Measurements from ENCODE around the gene LIN9. TPM values are rescaled to one million over a fixed set of nuclear protein-coding genes. Genes with fewer than 3 reads are reported as not detected.

LIN9 gene
- total and polyA plus RNA-seq, 2 of the 13 experiments (the other 11 are each of a cell fraction or from before 2014, with no cell fraction given), result 3.0 to 10.0 TPM

- TF ChIP-seq, protein P1, sequence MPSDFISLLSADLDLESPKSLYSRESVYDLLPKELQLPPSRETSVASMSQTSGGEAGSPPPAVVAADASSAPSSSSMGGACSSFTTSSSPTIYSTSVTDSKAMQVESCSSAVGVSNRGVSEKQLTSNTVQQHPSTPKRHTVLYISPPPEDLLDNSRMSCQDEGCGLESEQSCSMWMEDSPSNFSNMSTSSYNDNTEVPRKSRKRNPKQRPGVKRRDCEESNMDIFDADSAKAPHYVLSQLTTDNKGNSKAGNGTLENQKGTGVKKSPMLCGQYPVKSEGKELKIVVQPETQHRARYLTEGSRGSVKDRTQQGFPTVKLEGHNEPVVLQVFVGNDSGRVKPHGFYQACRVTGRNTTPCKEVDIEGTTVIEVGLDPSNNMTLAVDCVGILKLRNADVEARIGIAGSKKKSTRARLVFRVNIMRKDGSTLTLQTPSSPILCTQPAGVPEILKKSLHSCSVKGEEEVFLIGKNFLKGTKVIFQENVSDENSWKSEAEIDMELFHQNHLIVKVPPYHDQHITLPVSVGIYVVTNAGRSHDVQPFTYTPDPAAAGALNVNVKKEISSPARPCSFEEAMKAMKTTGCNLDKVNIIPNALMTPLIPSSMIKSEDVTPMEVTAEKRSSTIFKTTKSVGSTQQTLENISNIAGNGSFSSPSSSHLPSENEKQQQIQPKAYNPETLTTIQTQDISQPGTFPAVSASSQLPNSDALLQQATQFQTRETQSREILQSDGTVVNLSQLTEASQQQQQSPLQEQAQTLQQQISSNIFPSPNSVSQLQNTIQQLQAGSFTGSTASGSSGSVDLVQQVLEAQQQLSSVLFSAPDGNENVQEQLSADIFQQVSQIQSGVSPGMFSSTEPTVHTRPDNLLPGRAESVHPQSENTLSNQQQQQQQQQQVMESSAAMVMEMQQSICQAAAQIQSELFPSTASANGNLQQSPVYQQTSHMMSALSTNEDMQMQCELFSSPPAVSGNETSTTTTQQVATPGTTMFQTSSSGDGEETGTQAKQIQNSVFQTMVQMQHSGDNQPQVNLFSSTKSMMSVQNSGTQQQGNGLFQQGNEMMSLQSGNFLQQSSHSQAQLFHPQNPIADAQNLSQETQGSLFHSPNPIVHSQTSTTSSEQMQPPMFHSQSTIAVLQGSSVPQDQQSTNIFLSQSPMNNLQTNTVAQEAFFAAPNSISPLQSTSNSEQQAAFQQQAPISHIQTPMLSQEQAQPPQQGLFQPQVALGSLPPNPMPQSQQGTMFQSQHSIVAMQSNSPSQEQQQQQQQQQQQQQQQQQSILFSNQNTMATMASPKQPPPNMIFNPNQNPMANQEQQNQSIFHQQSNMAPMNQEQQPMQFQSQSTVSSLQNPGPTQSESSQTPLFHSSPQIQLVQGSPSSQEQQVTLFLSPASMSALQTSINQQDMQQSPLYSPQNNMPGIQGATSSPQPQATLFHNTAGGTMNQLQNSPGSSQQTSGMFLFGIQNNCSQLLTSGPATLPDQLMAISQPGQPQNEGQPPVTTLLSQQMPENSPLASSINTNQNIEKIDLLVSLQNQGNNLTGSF (CRISPR knock-in tag; IDR thresholded peaks at IDR 0.05), result no peak
- TF ChIP-seq AHR (CRISPR knock-in tag; IDR thresholded peaks at IDR 0.05) (peak; percentile 81; the same call in 1 of the 2 replicates), ZNF792 (CRISPR knock-in tag; IDR thresholded peaks at IDR 0.05) (0 out of 2 replicates have a peak, but pooled peaks have one; percentile 69), SAP130 (CRISPR knock-in tag; IDR thresholded peaks at IDR 0.05; ENCODE audit: low read depth) (peak; percentile 94), ZNF790 (CRISPR knock-in tag; IDR thresholded peaks at IDR 0.05; ENCODE audit: borderline replicate concordance) (peak; percentile 46; the same call in 1 of the 2 replicates), CREB3 (CRISPR knock-in tag; IDR thresholded peaks at IDR 0.05) (no peak), PHB2 (IDR thresholded peaks at IDR 0.05; ENCODE audit: partially characterized antibody) (no peak), ZNF44 (CRISPR knock-in tag; IDR thresholded peaks at IDR 0.05) (0 out of 2 replicates have a peak, but pooled peaks have one; percentile 67), ZFP36L1 (CRISPR knock-in tag; IDR thresholded peaks at IDR 0.05) (peak; percentile 57; the same call in 1 of the 2 replicates), CENPT (CRISPR knock-in tag; IDR thresholded peaks at IDR 0.05; ENCODE audit: low read depth) (no peak), ZNF333 (CRISPR knock-in tag; IDR thresholded peaks at IDR 0.05; ENCODE audit: borderline replicate concordance) (no peak), SRSF1 (optimal IDR thresholded peaks at IDR 0.05; ENCODE audit: low read depth, low read length) (peak; percentile 96), MAFK (conservative IDR thresholded peaks at IDR 0.05 in 1 of 2, IDR thresholded peaks at IDR 0.05 in 1 of 2; ENCODE audit: low read length in 2 of 2) (no peak), NFE2 (CRISPR knock-in tag; IDR thresholded peaks at IDR 0.05) (no peak), GABPB1 (CRISPR knock-in tag; IDR thresholded peaks at IDR 0.05) (peak; percentile 97)
- TF ChIP-seq, protein P2, sequence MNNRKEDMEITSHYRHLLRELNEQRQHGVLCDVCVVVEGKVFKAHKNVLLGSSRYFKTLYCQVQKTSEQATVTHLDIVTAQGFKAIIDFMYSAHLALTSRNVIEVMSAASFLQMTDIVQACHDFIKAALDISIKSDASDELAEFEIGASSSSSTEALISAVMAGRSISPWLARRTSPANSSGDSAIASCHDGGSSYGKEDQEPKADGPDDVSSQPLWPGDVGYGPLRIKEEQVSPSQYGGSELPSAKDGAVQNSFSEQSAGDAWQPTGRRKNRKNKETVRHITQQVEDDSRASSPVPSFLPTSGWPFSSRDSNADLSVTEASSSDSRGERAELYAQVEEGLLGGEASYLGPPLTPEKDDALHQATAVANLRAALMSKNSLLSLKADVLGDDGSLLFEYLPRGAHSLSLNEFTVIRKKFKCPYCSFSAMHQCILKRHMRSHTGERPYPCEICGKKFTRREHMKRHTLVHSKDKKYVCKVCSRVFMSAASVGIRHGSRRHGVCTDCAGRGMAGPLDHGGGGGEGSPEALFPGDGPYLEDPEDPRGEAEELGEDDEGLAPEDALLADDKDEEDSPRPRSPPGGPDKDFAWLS (CRISPR knock-in tag; IDR thresholded peaks at IDR 0.05; ENCODE audit: borderline replicate concordance), result 0 out of 2 replicates have a peak, but pooled peaks have one; percentile 76
- TF ChIP-seq, protein P3, sequence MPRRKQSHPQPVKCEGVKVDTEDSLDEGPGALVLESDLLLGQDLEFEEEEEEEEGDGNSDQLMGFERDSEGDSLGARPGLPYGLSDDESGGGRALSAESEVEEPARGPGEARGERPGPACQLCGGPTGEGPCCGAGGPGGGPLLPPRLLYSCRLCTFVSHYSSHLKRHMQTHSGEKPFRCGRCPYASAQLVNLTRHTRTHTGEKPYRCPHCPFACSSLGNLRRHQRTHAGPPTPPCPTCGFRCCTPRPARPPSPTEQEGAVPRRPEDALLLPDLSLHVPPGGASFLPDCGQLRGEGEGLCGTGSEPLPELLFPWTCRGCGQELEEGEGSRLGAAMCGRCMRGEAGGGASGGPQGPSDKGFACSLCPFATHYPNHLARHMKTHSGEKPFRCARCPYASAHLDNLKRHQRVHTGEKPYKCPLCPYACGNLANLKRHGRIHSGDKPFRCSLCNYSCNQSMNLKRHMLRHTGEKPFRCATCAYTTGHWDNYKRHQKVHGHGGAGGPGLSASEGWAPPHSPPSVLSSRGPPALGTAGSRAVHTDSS (CRISPR knock-in tag; conservative IDR thresholded peaks at IDR 0.05), result no peak
- TF ChIP-seq, protein P4, sequence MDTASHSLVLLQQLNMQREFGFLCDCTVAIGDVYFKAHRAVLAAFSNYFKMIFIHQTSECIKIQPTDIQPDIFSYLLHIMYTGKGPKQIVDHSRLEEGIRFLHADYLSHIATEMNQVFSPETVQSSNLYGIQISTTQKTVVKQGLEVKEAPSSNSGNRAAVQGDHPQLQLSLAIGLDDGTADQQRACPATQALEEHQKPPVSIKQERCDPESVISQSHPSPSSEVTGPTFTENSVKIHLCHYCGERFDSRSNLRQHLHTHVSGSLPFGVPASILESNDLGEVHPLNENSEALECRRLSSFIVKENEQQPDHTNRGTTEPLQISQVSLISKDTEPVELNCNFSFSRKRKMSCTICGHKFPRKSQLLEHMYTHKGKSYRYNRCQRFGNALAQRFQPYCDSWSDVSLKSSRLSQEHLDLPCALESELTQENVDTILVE (CRISPR knock-in tag; IDR thresholded peaks at IDR 0.05), result peak; percentile 54
These were observed 122.6 kb downstream of the LIN9 start, which contains the start of gene ACBD3 (continued) for GRCh38 chr1:226186124-226187018.
